ENCODE data around the gene C4orf36.

The C4orf36 gene

DNA sequence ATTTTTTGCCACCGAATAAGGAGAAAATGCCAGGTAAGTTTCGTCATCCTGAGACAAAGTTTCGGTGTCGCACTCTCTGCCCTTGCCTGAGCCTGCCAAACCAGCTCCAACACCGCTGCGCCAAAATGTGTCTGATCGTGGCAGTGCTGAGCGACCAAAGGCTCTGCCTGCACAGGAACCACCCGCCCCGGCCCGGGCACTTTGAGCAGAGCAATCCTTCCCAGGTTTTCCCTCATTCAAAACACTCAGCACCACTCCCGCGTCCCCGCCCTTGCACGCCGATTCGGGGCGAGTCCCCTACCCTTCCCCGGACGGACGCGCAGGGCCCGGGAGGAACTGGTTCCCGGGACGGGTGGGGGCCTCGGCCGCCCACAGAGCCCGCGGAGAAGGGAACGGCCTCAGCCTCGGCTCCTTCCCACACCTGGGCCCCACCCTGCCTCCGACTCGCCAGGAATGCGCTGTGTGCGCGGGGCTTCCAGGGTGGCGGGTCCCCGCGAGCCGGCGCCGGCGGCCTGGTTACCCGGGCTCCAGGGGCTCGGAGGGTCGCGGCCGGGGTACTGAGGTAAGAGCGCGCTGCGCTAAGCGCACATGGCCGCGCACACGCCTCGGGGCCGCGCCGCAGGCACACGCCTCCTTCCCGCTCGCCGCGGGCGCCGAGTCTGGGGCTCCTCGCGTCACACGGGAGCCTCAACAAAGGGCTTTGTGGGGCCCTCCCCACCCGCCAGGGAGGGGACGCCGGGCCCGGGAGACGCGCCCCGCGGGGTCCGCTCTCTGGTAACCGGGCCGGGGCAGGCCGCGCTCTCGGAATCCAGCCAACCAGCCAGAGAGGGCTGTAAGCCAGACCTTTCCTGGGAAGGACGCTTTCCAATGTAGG lies at the start of gene C4orf36:
TSS of gene C4orf36 (minus strand) at position 661 of the 874 bp plus-strand sequence. CDS start 902 bp downstream, outside the sequence.
- DNase-seq = peak; percentile 50 to 60

- no peak for DNase-seq
Measured at GRCh38 chr4:86940920-86941460, 48.8 kb upstream of the C4orf36 start.

DNA sequence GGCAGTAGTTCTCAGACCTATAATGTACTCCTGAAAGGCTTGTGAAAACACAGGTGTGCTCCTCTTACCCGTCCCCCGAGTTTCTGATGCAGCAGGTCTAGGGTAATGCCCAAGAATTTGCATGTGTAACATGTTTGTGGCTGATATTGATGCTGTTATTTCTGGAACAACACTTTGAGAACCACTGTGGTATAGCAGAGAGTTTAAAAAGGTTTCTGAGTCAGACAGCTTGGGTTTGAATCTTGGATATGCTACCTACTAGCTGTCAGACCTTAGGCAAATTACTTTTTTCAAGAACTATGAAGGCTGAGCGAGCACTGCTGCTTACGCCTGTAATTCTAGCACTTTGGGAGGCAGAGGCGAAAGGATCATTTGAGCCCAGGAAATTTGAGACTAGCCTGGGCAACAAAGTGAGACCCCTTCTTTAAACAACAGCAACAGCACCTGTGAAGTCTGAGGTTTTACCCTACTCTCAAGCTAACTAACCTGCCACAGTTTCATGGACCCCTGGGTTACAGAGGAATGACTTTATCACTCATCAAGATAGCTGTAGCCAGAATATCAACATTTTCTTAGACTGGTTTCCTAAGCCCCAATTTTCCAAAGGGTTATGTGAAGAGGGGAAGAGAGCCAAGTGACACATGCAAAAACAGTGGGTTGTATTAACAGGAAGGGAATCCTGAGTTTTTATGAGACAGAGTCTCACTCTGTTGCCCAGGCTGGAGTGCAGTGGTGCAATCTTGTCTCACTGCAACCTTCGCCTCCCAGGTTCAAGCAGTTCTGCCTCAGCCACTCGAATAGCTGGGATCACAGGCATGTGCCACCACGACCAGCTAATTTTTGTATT lies 47.7 kb upstream of the C4orf36 start:
- peak in 1 of 2 experiments; percentile 29 for DNase-seq

DNA sequence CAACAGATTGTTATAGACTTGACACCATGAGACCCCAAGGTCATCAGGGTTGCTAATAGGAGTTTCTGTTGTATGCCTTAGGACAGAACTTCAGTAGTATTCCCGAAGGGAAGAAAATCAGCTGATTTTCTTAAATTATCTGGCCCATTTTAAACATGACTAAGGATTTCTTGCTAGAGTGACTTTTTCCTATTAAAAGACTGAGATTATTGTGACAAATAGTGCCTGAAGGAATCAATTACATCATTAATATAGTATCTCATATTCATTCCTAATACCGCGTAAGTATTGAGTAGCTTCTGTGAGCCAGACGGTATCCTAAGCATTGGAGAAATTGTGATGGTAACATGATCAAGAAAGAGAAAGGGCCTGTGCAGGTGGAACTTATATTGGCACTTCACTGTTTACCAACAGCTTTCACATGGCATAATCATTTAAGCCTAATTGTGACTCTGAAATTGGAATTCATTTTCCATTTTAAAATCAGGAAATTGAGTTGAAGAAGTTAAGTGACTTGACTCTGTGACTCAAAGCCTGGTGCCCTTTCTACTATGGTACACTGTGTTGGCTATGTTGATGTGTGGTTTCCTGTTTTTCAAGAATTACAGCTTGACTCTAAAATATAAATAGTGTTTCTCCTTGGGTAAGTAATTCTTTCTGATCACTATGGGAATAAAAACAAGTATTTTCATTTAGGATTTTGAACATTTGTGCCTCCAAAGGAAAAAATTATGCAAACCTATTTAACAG lies 46.7 kb upstream of the C4orf36 start:
- DNase-seq = no peak

DNA sequence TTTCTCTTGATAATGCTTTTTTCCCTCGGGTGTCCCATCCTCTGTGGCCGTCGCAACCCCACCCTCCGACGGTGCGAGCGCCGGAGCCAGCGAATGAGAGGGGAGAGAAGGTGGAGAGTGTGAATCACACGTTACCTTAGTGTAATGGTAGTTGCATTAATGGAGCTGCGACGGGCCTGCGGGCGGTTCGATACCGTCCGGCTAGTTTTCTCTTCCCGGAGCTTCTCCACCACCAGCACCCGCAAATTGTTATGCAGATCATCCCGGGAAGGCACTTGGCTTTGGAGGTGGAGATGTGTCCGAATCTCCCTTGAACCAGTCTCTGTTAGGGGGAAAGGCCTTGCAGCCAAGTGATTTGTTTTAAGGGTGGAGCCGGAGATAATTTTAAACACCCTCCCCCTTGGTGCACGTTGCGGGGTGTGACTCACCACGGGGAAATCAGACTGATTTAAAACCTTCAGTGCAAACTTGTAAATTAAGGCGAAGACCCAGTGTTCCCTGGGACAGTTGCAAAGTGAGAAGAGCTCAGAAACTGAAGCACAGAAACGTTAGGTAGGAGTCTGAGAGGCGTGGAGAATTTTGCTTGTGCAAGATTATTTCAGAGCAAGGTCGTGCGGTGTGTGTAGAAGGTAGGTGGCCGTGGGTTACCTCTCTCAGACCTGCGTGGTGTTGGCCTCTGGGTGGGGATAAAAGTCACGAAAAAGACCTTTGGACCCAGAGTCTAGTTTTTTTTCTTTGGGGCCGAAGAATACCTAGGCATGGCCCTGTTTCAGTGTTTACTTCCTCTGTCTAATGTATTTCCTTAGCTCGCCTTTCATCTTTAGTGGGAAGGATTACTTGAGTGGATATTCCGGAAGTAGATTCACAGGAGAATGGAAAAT lies 43.9 kb upstream of the C4orf36 start:
- peak; percentile 76 to 83 for DNase-seq

GRCh38 chr4:86935566-86935852 lies 43.3 kb upstream of the C4orf36 start:
- peak in 1 of 2 experiments; percentile 50 for DNase-seq

DNA sequence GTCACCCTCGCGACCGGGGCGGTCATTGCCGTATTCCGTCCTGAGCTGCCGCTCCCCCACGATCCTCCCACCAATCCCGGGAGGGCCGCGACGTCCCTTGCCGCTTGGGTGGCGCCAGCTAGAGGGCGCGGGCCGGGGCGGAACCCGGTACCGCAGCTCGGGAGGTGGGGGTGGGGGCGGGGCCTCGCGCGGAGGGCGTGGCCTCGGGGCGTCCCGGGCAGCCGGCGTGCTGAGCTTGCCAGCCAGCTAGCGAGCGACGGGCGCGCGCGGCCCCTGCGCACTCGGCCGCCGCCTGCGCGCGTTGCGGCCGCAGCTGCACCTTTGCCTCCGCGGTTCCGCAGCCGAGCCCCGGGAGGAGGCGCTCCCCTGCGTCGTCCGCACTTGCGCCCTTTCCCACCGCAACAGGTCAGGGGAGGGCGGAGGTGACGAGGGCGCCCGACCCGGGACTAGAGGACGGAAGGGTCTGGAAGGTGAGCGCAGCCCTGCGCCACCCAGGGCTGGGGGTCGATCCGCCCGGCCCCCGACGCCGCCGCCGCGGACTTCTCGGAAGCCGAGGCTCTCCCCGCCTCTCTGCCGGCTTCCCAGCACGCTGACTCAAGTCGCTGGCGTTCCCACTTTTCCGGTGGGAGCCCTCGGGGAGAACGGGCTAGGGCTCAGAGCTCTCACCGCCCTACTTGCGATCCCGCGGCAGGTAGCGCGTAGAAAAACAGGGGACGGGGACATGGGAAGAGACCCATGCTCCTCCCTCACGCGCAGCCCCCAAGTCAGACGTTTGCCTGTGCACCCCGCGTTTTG lies 42.7 kb upstream of the C4orf36 start, which contains the start of gene AFF1:
TSS of gene AFF1 (plus strand) at position 241 of the 795 bp plus-strand sequence. CDS start 13,523 bp downstream, outside the sequence.
- DNase-seq = peak; percentile 86 to 90

GRCh38 chr4:86934147-86934770 lies 42.0 kb upstream of the C4orf36 start:
- DNase-seq = peak; percentile 12 to 13

- DNase-seq = no peak
Measured at GRCh38 chr4:86928400-86929255, 36.4 kb upstream of the C4orf36 start.

GRCh38 chr4:86927843-86928395 lies 35.7 kb upstream of the C4orf36 start:
- DNase-seq = peak in 1 of 2 experiments; percentile 23

- DNase-seq = no peak
Measured at GRCh38 chr4:86926435-86927086, 34.3 kb upstream of the C4orf36 start.

- DNase-seq = no peak
Measured at GRCh38 chr4:86924811-86925210, 32.6 kb upstream of the C4orf36 start.

DNA sequence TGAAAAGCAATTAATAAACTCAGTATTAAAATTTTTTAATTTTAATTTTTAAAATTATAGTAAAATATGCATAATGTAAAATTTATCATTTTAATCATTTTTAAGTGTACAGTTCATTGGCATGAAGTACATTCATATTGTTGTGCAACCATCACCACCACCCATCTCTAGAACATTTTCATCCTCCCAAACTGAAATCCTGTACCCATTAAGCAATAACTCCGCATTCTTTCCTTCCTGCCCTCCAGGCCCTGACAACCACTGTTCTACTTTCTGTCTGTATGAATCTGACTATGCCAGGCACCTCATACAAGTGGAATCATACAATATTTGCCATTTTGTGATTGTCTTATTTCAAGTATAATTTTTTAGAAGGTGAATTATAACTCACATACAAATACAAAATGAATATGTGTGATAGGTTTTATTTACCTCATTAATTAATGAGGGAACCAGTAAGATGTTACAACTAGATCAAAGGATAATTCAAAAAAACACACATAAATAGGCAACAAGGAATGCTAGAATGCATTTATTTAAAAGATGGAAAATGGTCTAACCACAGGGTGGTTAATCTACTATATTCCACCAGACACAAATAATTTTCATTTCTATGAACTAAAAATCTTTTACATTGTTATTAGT lies 29.5 kb upstream of the C4orf36 start:
- no peak for DNase-seq

GRCh38 chr4:86919561-86920223 lies 27.5 kb upstream of the C4orf36 start:
- DNase-seq = no peak

DNA sequence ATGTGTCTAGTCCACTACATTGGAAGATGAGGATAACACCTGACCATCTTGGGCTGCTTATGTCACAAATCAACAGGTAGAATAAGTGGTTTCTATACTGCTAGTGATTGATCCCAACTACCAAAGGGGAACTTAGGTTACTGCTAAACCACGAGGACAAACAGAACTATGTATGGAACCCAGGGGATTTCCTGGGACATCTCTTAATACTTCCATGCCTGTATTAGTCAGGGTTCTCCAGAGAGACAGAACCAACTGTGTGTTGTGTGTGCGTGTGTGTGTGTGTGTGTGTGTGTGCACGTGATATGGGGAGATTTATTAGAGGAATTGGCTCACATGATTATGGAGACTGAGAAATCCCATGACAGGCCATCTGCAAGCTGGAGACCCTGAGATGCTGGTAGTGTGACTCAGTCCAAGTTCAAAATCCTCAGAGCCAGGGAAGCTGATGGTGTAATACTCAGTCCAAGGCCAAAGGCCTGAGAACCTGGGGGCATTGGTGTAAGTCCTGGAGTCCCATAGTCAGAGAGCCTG lies 26.4 kb upstream of the C4orf36 start:
- no peak for DNase-seq

DNA sequence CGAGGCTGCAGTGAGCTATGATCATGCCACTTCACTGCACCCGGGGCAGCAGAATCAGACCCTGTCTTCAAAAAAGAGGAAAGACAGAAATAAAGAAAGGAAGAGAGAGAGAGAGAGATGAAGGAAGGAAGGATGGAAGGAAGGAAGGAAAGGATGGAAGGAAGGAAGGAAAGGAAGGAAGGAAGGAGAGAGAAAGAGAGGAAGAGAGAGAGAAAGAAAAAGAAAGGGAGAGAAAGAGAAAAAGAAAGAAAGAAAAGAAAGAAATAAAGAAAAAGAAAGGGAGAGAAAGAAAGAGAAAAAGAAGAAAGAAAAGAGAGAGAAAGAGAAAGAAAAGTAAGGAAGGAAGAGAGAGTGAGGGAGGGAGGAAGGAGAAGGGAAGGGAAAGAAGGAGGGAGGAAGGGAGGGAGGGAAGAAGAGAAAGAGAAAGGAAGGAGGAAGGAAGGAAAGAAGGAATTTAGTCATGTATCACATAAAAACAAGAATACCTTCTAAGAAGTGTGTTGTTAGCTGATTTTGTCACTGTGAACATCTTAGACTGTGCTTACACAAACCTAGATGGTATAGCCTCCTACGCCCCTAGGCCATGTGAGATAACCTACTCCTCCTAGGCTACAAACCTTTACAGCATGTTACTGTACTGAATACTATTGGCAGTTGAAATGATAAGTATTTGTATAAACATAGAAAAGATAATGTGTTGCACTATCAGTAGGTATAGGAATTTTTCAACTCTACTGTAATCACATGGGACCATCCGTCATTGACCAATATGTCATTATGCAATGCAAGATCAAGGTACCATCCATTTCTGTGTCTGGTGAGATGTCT lies 25.2 kb upstream of the C4orf36 start:
- DNase-seq = no peak

Measured in activated CD4-positive, alpha-beta T cell treated with anti-CD3 and anti-CD28 coated beads, Interleukin-2, amount 50 U/mL, for 48 hours (primary cell).